Measurements from ENCODE around the gene HSD17B1. TPM values are rescaled to one million over a fixed set of nuclear protein-coding genes. Genes with fewer than 3 reads are reported as not detected.

The HSD17B1 gene
- total and polyA plus RNA-seq, 2 of the 4 experiments (the other 2 are of a cell fraction) = 0.72 to 1.4 TPM

GRCh38 chr17:42566215-42566882 is 13.6 kb downstream of the HSD17B1 start:
- H2BK15ac ChIP-seq (ENCODE audit: low read depth, low read length) = 0 out of 3 replicates have a peak overlapping the region, but pooled peaks have one; percentile 84
- H3K79me1 ChIP-seq (ENCODE audit: low read depth in 1 of 2, low read length in 2 of 2) = peaks cover 41 to 84% of the 10 kb centered on the region in 2 experiments
- in situ Hi-C loops (cut with MboI; ENCODE audit: low sequenced_read_pairs) (no loop called here), dilution Hi-C loops (cut with HindIII; ENCODE audit: low sequenced_read_pairs, unreplicated experiment) (no loop called here), intact Hi-C loops (cut with micrococcal nuclease) (no loop called here)
- POLR2A ChIA-PET (ENCODE audit: unreplicated experiment) = no interaction called here
- peak overlapping the region; percentile 67; the same call in 1 of the 2 replicates for H3K14ac ChIP-seq (replicated peaks; ENCODE audit: low read depth, low read length)
- peak overlapping the region; percentile 84 for H3K4me3 ChIP-seq (ENCODE audit: insufficient read depth, low read depth, low read length)
- CTCF ChIA-PET = no interaction called here
- H3K27me3 ChIP-seq (ENCODE audit: control insufficient read depth, insufficient read depth, low read length) = no peaks in the 10 kb centered on the region
- BruUV-seq (replicated peaks) = no TSS peak
- peak overlapping the region; percentile 87 for H4K5ac ChIP-seq (ENCODE audit: low read depth, low read length)
- H3K4ac ChIP-seq (ENCODE audit: low read depth, low read length) = peak overlapping the region; percentile 81
- peaks cover 19% of the 10 kb centered on the region for H3K4me1 ChIP-seq (ENCODE audit: control insufficient read depth, insufficient read depth, low read length)
- peak overlapping the region; percentile 94 for H2AK9ac ChIP-seq (replicated peaks; ENCODE audit: low read depth, low read length, poor library complexity)
- no peaks in the 10 kb centered on the region for H3K9me3 ChIP-seq (ENCODE audit: control insufficient read depth, insufficient read depth, low read length)
- H3K9me1 ChIP-seq (ENCODE audit: insufficient read depth, low read length) = peaks cover 19% of the 10 kb centered on the region
- H3K18ac ChIP-seq (ENCODE audit: low read depth, low read length) = no peak overlapping the region
- H4K8ac ChIP-seq (ENCODE audit: low read depth in 2 of 2, low read length in 2 of 2) = peak overlapping the region; percentile 96 to 100
- H2BK5ac ChIP-seq (ENCODE audit: low read depth, low read length, poor library complexity, severe bottlenecking) = peak overlapping the region; percentile 75
- ATAC-seq (ENCODE audit: low read depth) (peak; percentile 6), DNase-seq (no peak)
- H3K56ac ChIP-seq (ENCODE audit: extremely low read depth, insufficient read depth, low read length) = no peak overlapping the region
- no peak overlapping the region; the same call in 1 of the 2 replicates for H3K23ac ChIP-seq (ENCODE audit: low read depth, low read length)
- peaks cover 8% of the 10 kb centered on the region; the same call in 1 of the 2 replicates for H4K20me1 ChIP-seq (ENCODE audit: insufficient read depth, low read length)
- H2AFZ ChIP-seq (replicated peaks; ENCODE audit: low read length, poor library complexity) = peak overlapping the region; percentile 100
- peaks cover 53% of the 10 kb centered on the region for H3K36me3 ChIP-seq (ENCODE audit: control insufficient read depth, insufficient read depth, low read length)
- H2AK5ac ChIP-seq (ENCODE audit: low read depth, low read length) = peak overlapping the region; percentile 99
- H3K4me2 ChIP-seq (ENCODE audit: low read depth, low read length) = peak overlapping the region; percentile 63
- H4K91ac ChIP-seq (ENCODE audit: insufficient read depth, low read depth, low read length) = peak overlapping the region; percentile 94
- no peak overlapping the region; the same call in 1 of the 2 replicates for H2BK20ac ChIP-seq (ENCODE audit: low read depth, low read length)
- WGBS, 2 experiments (ENCODE audit: extremely low coverage in 2 of 2, insufficient read length in 1 of 2) = 21% methylated on average over 6 of the region's 28 CpGs; no CpG with 5 or more reads in 1 of the 2 experiments
- H2BK120ac ChIP-seq (ENCODE audit: low read depth, low read length) = peak overlapping the region; percentile 55; the same call in 1 of the 2 replicates
- peak overlapping the region; percentile 77 for H3K27ac ChIP-seq (ENCODE audit: insufficient read depth, low read length)
- TF ChIP-seq RAD21 (IDR thresholded peaks at IDR 0.05; ENCODE audit: low read length) (no peak), SMC3 (IDR thresholded peaks at IDR 0.05; ENCODE audit: low read depth, low read length) (no peak), CEBPB (IDR thresholded peaks at IDR 0.05; ENCODE audit: low read depth, low read length) (no peak), CHD1 (IDR thresholded peaks at IDR 0.05; ENCODE audit: low read depth, low read length) (no peak), RCOR1 (IDR thresholded peaks at IDR 0.05; ENCODE audit: insufficient replicate concordance, low read length) (no peak)
- peak overlapping the region; percentile 19; the same call in 1 of the 2 replicates for H3K9ac ChIP-seq (ENCODE audit: low read depth, low read length)

All from IMR-90 (cell line).